ENCODE measurements around the gene LEF1. TPM values are rescaled to one million over a fixed set of nuclear protein-coding genes. Genes with fewer than 3 reads are reported as not detected.

LEF1 gene
- total RNA-seq, 1 experiment from 2014 or later = 22.3 TPM

DNA sequence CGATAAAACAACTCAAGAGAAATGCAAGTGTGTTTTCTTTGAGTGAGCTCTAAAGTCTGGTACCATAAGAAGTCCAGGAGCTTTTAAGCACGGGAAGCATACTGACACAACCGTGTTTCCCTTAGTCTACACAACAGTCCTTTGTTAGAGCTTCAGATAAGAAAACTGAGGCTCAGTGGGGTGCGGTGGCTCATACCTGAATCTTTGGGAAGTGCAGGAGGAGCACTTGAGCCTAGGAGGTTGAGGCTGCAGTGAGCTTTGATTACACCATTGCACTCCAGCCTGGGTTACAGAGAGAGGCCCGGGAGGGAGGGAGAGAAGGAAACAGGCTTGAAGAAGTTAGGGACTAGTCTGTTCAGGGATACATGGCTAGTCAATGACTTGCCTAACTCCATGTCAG, 21.9 kb downstream of the LEF1 start:
- no peaks in the 10 kb centered on the region for H3K27me3 Mint-ChIP-seq (ENCODE audit: insufficient read depth, unreplicated experiment)
- ChIA-PET POLR2A (no interaction called here), CTCF (no interaction called here)
- no peak overlapping the region for H3K4me3 Mint-ChIP-seq (ENCODE audit: unreplicated experiment)
- no TSS peak for BruUV-seq (replicated peaks)
- DNase-seq = no peak
- TF ChIP-seq, protein P1, sequence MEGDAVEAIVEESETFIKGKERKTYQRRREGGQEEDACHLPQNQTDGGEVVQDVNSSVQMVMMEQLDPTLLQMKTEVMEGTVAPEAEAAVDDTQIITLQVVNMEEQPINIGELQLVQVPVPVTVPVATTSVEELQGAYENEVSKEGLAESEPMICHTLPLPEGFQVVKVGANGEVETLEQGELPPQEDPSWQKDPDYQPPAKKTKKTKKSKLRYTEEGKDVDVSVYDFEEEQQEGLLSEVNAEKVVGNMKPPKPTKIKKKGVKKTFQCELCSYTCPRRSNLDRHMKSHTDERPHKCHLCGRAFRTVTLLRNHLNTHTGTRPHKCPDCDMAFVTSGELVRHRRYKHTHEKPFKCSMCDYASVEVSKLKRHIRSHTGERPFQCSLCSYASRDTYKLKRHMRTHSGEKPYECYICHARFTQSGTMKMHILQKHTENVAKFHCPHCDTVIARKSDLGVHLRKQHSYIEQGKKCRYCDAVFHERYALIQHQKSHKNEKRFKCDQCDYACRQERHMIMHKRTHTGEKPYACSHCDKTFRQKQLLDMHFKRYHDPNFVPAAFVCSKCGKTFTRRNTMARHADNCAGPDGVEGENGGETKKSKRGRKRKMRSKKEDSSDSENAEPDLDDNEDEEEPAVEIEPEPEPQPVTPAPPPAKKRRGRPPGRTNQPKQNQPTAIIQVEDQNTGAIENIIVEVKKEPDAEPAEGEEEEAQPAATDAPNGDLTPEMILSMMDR (IDR thresholded peaks at IDR 0.05; ENCODE audit: insufficient read depth in 1 of 2, low read depth in 1 of 2, low read length in 1 of 2, severe bottlenecking in 1 of 2, unreplicated experiment in 1 of 2) = no peak
- Histone ChIP-seq H3K4me3 (ENCODE audit: low read depth, low read length) (no peak overlapping the region), H3K27me3 (replicated peaks; ENCODE audit: control insufficient read depth, insufficient read depth, low read length) (no peaks in the 10 kb centered on the region), H3K36me3 (ENCODE audit: control insufficient read depth, insufficient read depth, low read length) (no peaks in the 10 kb centered on the region), H3K4me1 (no peaks in the 10 kb centered on the region), H3K9me3 (no peaks in the 10 kb centered on the region)
- intact Hi-C loops (cut with micrococcal nuclease; ENCODE audit: unreplicated experiment) = no loop called here
- H3K9me3 Mint-ChIP-seq (ENCODE audit: unreplicated experiment) = no peaks in the 10 kb centered on the region
- no peaks in the 10 kb centered on the region for H3K4me1 Mint-ChIP-seq (ENCODE audit: low read depth, unreplicated experiment)
- H3K36me3 Mint-ChIP-seq (ENCODE audit: insufficient read depth, unreplicated experiment) = no peaks in the 10 kb centered on the region
- no peak overlapping the region for H3K27ac Mint-ChIP-seq (ENCODE audit: unreplicated experiment)

DNA sequence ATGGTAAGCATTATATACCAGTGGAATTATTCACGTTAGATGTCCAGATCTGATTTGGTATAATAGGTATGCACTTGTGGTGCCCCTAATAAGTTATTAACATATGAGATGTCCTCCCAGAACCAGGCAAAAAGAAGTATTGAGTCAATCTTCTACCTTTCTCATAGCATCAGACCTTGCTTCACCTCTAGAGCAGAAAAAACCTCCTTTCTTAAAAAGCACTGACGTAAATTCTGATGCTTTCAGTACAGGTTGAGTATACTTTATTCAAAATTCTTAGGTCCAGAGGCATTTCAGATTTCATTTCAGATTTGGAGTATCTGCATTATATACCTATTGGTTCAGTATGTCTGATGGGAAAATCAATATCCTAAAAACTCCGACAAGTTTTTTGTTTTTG, 22.4 kb downstream of the LEF1 start:
- no peaks in the 10 kb centered on the region for H3K27me3 Mint-ChIP-seq (ENCODE audit: insufficient read depth, unreplicated experiment)
- ChIA-PET CTCF (no interaction called here), POLR2A (no interaction called here)
- Histone ChIP-seq H3K27me3 (replicated peaks; ENCODE audit: control insufficient read depth, insufficient read depth, low read length) (no peaks in the 10 kb centered on the region), H3K4me1 (no peaks in the 10 kb centered on the region), H3K9me3 (no peaks in the 10 kb centered on the region), H3K36me3 (ENCODE audit: control insufficient read depth, insufficient read depth, low read length) (no peaks in the 10 kb centered on the region), H3K4me3 (ENCODE audit: low read depth, low read length) (no peak overlapping the region)
- H3K4me1 Mint-ChIP-seq (ENCODE audit: low read depth, unreplicated experiment) = no peaks in the 10 kb centered on the region
- intact Hi-C loops (cut with micrococcal nuclease; ENCODE audit: unreplicated experiment) = no loop called here
- no peak for DNase-seq
- no peaks in the 10 kb centered on the region for H3K36me3 Mint-ChIP-seq (ENCODE audit: insufficient read depth, unreplicated experiment)
- H3K27ac Mint-ChIP-seq (ENCODE audit: unreplicated experiment) = no peak overlapping the region
- no peaks in the 10 kb centered on the region for H3K9me3 Mint-ChIP-seq (ENCODE audit: unreplicated experiment)
- no peak overlapping the region for H3K4me3 Mint-ChIP-seq (ENCODE audit: unreplicated experiment)
- TF ChIP-seq, protein P1 (IDR thresholded peaks at IDR 0.05; ENCODE audit: insufficient read depth in 1 of 2, low read depth in 1 of 2, low read length in 1 of 2, severe bottlenecking in 1 of 2, unreplicated experiment in 1 of 2) = no peak
- BruUV-seq (replicated peaks) = no TSS peak

DNA sequence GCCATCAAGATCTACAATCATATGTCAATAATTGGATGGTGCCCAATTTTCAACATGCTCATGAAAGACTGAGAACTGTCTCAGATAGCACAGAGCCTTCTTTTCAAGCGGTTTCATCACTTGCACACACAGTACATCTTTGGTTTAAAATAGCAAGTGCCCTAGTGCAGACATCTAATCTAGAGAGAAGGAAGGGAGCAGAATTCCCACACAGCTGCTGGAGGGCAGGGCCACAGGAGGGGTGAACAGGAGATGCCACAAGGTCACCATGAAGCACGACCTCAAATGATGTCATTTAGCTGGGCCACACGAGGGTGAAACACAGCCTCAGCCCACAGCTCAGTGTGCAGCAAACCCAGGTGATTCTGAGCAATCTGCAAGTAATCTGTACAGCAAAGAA, 24.3 kb downstream of the LEF1 start:
- Mint-ChIP-seq H3K4me3 (ENCODE audit: unreplicated experiment) (no peak overlapping the region), H3K27ac (ENCODE audit: unreplicated experiment) (no peak overlapping the region), H3K27me3 (ENCODE audit: insufficient read depth, unreplicated experiment) (no peaks in the 10 kb centered on the region), H3K4me1 (ENCODE audit: low read depth, unreplicated experiment) (no peaks in the 10 kb centered on the region), H3K36me3 (ENCODE audit: insufficient read depth, unreplicated experiment) (no peaks in the 10 kb centered on the region), H3K9me3 (ENCODE audit: unreplicated experiment) (no peaks in the 10 kb centered on the region)
- Histone ChIP-seq H3K4me3 (ENCODE audit: low read depth, low read length) (no peak overlapping the region), H3K36me3 (ENCODE audit: control insufficient read depth, insufficient read depth, low read length) (no peaks in the 10 kb centered on the region), H3K27me3 (replicated peaks; ENCODE audit: control insufficient read depth, insufficient read depth, low read length) (no peaks in the 10 kb centered on the region), H3K9me3 (no peaks in the 10 kb centered on the region), H3K4me1 (no peaks in the 10 kb centered on the region)
- ChIA-PET POLR2A (interaction anchor here (0.5 kb wide), 1 partner anchor 424 kb away, joined by 6 read pairs; the partner anchor contains the start of gene PAPSS1), CTCF (interaction anchor here (0.5 kb wide), 1 partner anchor 77 kb away, joined by 5 read pairs; no protein-coding TSS in a partner anchor)
- TF ChIP-seq, protein P1 (IDR thresholded peaks at IDR 0.05; ENCODE audit: insufficient read depth in 1 of 2, low read depth in 1 of 2, low read length in 1 of 2, severe bottlenecking in 1 of 2, unreplicated experiment in 1 of 2) = no peak
- DNase-seq = no peak
- intact Hi-C loops (cut with micrococcal nuclease; ENCODE audit: unreplicated experiment) = no loop called here
- no TSS peak for BruUV-seq (replicated peaks)
